ENCODE results near the gene PHACTR4. TPM values are rescaled to one million over a fixed set of nuclear protein-coding genes. Genes with fewer than 3 reads are reported as not detected.
"Not testable (repeated sequence)": the region's sequence is repeated elsewhere in the genome, so short reads cannot be mapped to it uniquely, and the experiment has no call there.

PHACTR4 gene
- total and polyA plus RNA-seq, 5 donors from 2014 or later = 4.9 to 29.4 (median 5.1) TPM

GRCh38 chr1:28329395-28330153 is 40.0 kb upstream of the PHACTR4 start:
- Histone ChIP-seq H3K27ac (ENCODE audit: insufficient read depth, low read length, poor library complexity, severe bottlenecking) (peak overlapping the region; percentile 90), H3K36me3 (ENCODE audit: control insufficient read depth, insufficient read depth, low read length) (peaks cover 35% of the 10 kb centered on the region), H3K27me3 (ENCODE audit: control insufficient read depth, insufficient read depth, low read length) (no peaks in the 10 kb centered on the region), H3K9me3 (ENCODE audit: control insufficient read depth in 2 of 2, low read length in 2 of 2) (no peaks in the 10 kb centered on the region), H3K4me3 (ENCODE audit: low read depth, low read length) (peak overlapping the region; percentile 88), H3K4me1 (ENCODE audit: control insufficient read depth, insufficient read depth, low read length, poor library complexity, severe bottlenecking) (peaks cover 5% of the 10 kb centered on the region)
- peak overlapping the region; percentile 93 to 97 (median 97) for H3K4me3 Mint-ChIP-seq
- peaks cover 9% of the 10 kb centered on the region for H3K27me3 Mint-ChIP-seq
- H3K36me3 Mint-ChIP-seq = peaks cover 22% of the 10 kb centered on the region
- peaks cover 13 to 49% (median 37%) of the 10 kb centered on the region in 4 donors for H3K4me1 Mint-ChIP-seq
- H3K9me3 Mint-ChIP-seq = no peaks in the 10 kb centered on the region
- H3K27ac Mint-ChIP-seq = peak overlapping the region; percentile 97 to 98 (median 97)
- peak in 1 of 3 donors; percentile 55 for DNase-seq
- peak in 1 of 2 donors; percentile 13 for ATAC-seq (ENCODE audit: low read depth in 2 of 2)

GRCh38 chr1:28338897-28339296 is 30.6 kb upstream of the PHACTR4 start:
- H3K9me3 ChIP-seq (ENCODE audit: control insufficient read depth in 2 of 2, low read length in 2 of 2) = no peaks in the 10 kb centered on the region
- Mint-ChIP-seq H3K27me3 (no peaks in the 10 kb centered on the region), H3K36me3 (peaks cover 11% of the 10 kb centered on the region), H3K4me1 (peaks cover 0 to 5% (median 0%) of the 10 kb centered on the region in 4 donors), H3K4me3 (no peak overlapping the region), H3K9me3 (peaks cover 0 to 1% (median 0%) of the 10 kb centered on the region in 7 donors), H3K27ac (no peak overlapping the region)
- DNase-seq (no peak), ATAC-seq (ENCODE audit: low read depth in 2 of 2) (no peak)
- H3K4me1 ChIP-seq (ENCODE audit: control insufficient read depth, insufficient read depth, low read length, poor library complexity, severe bottlenecking) = no peaks in the 10 kb centered on the region
- no peak overlapping the region for H3K27ac ChIP-seq (ENCODE audit: insufficient read depth, low read length, poor library complexity, severe bottlenecking)
- H3K4me3 ChIP-seq (ENCODE audit: low read depth, low read length) = no peak overlapping the region
- no peaks in the 10 kb centered on the region for H3K27me3 ChIP-seq (ENCODE audit: control insufficient read depth, insufficient read depth, low read length)
- peaks cover 10% of the 10 kb centered on the region for H3K36me3 ChIP-seq (ENCODE audit: control insufficient read depth, insufficient read depth, low read length)

- Mint-ChIP-seq H3K27ac (no peak overlapping the region), H3K4me3 (no peak overlapping the region), H3K36me3 (peaks cover 6% of the 10 kb centered on the region), H3K27me3 (no peaks in the 10 kb centered on the region), H3K9me3 (peaks cover 0 to 1% (median 0%) of the 10 kb centered on the region in 7 donors), H3K4me1 (peaks cover 0 to 5% (median 0%) of the 10 kb centered on the region in 4 donors)
- ATAC-seq (ENCODE audit: low read depth in 2 of 2) (no peak), DNase-seq (no peak)
- peaks cover 3% of the 10 kb centered on the region for H3K36me3 ChIP-seq (ENCODE audit: control insufficient read depth, insufficient read depth, low read length)
- H3K4me3 ChIP-seq (ENCODE audit: low read depth, low read length) = no peak overlapping the region
- H3K27ac ChIP-seq (ENCODE audit: insufficient read depth, low read length, poor library complexity, severe bottlenecking) = no peak overlapping the region
- no peaks in the 10 kb centered on the region for H3K4me1 ChIP-seq (ENCODE audit: control insufficient read depth, insufficient read depth, low read length, poor library complexity, severe bottlenecking)
- H3K27me3 ChIP-seq (ENCODE audit: control insufficient read depth, insufficient read depth, low read length) = no peaks in the 10 kb centered on the region
- H3K9me3 ChIP-seq (ENCODE audit: control insufficient read depth in 2 of 2, low read length in 2 of 2) = no peaks in the 10 kb centered on the region
Observed at GRCh38 chr1:28339551-28339950, 30.0 kb upstream of the PHACTR4 start.

GRCh38 chr1:28340221-28340974 is 29.1 kb upstream of the PHACTR4 start:
- H3K27ac ChIP-seq (ENCODE audit: insufficient read depth, low read length, poor library complexity, severe bottlenecking) = no peak overlapping the region
- ATAC-seq (ENCODE audit: low read depth in 2 of 2) (no peak), DNase-seq (no peak)
- Mint-ChIP-seq H3K4me3 (peak overlapping the region in 1 of 4 donors; percentile 18), H3K27me3 (no peaks in the 10 kb centered on the region), H3K9me3 (peaks cover 0 to 1% (median 0%) of the 10 kb centered on the region in 7 donors), H3K27ac (no peak overlapping the region), H3K36me3 (peaks cover 3% of the 10 kb centered on the region), H3K4me1 (peaks cover 0 to 5% (median 0%) of the 10 kb centered on the region in 4 donors)
- H3K27me3 ChIP-seq (ENCODE audit: control insufficient read depth, insufficient read depth, low read length) = no peaks in the 10 kb centered on the region
- H3K4me1 ChIP-seq (ENCODE audit: control insufficient read depth, insufficient read depth, low read length, poor library complexity, severe bottlenecking) = no peaks in the 10 kb centered on the region
- H3K36me3 ChIP-seq (ENCODE audit: control insufficient read depth, insufficient read depth, low read length) = no peaks in the 10 kb centered on the region
- H3K9me3 ChIP-seq (ENCODE audit: control insufficient read depth in 2 of 2, low read length in 2 of 2) = no peaks in the 10 kb centered on the region
- H3K4me3 ChIP-seq (ENCODE audit: low read depth, low read length) = no peak overlapping the region

GRCh38 chr1:28341591-28341990 is 27.9 kb upstream of the PHACTR4 start:
- no peaks in the 10 kb centered on the region for H3K4me1 ChIP-seq (ENCODE audit: control insufficient read depth, insufficient read depth, low read length, poor library complexity, severe bottlenecking)
- H3K27me3 ChIP-seq (ENCODE audit: control insufficient read depth, insufficient read depth, low read length) = no peaks in the 10 kb centered on the region
- H3K9me3 Mint-ChIP-seq = peaks cover 0 to 1% (median 0%) of the 10 kb centered on the region in 7 donors
- H3K27ac ChIP-seq (ENCODE audit: insufficient read depth, low read length, poor library complexity, severe bottlenecking) = no peak overlapping the region
- H3K36me3 ChIP-seq (ENCODE audit: control insufficient read depth, insufficient read depth, low read length) = no peaks in the 10 kb centered on the region
- DNase-seq (no peak), ATAC-seq (ENCODE audit: low read depth in 2 of 2) (no peak)
- H3K36me3 Mint-ChIP-seq = no peaks in the 10 kb centered on the region
- H3K27ac Mint-ChIP-seq = no peak overlapping the region
- no peaks in the 10 kb centered on the region for H3K9me3 ChIP-seq (ENCODE audit: control insufficient read depth in 2 of 2, low read length in 2 of 2)
- H3K4me3 Mint-ChIP-seq = no peak overlapping the region
- peaks cover 0 to 5% (median 2%) of the 10 kb centered on the region in 4 donors for H3K4me1 Mint-ChIP-seq
- H3K4me3 ChIP-seq (ENCODE audit: low read depth, low read length) = no peak overlapping the region
- H3K27me3 Mint-ChIP-seq = no peaks in the 10 kb centered on the region

- Histone ChIP-seq H3K27ac (ENCODE audit: insufficient read depth, low read length, poor library complexity, severe bottlenecking) (no peak overlapping the region), H3K36me3 (ENCODE audit: control insufficient read depth, insufficient read depth, low read length) (no peaks in the 10 kb centered on the region), H3K27me3 (ENCODE audit: control insufficient read depth, insufficient read depth, low read length) (no peaks in the 10 kb centered on the region), H3K9me3 (ENCODE audit: control insufficient read depth in 2 of 2, low read length in 2 of 2) (no peaks in the 10 kb centered on the region), H3K4me3 (ENCODE audit: low read depth, low read length) (no peak overlapping the region), H3K4me1 (ENCODE audit: control insufficient read depth, insufficient read depth, low read length, poor library complexity, severe bottlenecking) (no peaks in the 10 kb centered on the region)
- ATAC-seq (ENCODE audit: low read depth in 2 of 2) (no peak), DNase-seq (no peak)
- no peaks in the 10 kb centered on the region for H3K36me3 Mint-ChIP-seq
- H3K4me3 Mint-ChIP-seq = no peak overlapping the region
- no peak overlapping the region for H3K27ac Mint-ChIP-seq
- no peaks in the 10 kb centered on the region for H3K27me3 Mint-ChIP-seq
- peaks cover 0 to 5% (median 2%) of the 10 kb centered on the region in 4 donors for H3K4me1 Mint-ChIP-seq
- H3K9me3 Mint-ChIP-seq = peaks cover 0 to 1% (median 0%) of the 10 kb centered on the region in 7 donors
Observed at GRCh38 chr1:28343405-28343804, 26.1 kb upstream of the PHACTR4 start.

GRCh38 chr1:28353248-28353810 is 16.2 kb upstream of the PHACTR4 start:
- ATAC-seq (ENCODE audit: low read depth in 2 of 2); H3K4me1 ChIP-seq (ENCODE audit: control insufficient read depth, insufficient read depth, low read length, poor library complexity, severe bottlenecking); H3K27me3 ChIP-seq (ENCODE audit: control insufficient read depth, insufficient read depth, low read length); H3K36me3 Mint-ChIP-seq; H3K4me1 Mint-ChIP-seq; H3K9me3 ChIP-seq (ENCODE audit: control insufficient read depth in 2 of 2, low read length in 2 of 2); H3K4me3 Mint-ChIP-seq; DNase-seq; H3K27ac ChIP-seq (ENCODE audit: insufficient read depth, low read length, poor library complexity, severe bottlenecking); H3K36me3 ChIP-seq (ENCODE audit: control insufficient read depth, insufficient read depth, low read length); H3K9me3 Mint-ChIP-seq; H3K27me3 Mint-ChIP-seq; H3K27ac Mint-ChIP-seq; H3K4me3 ChIP-seq (ENCODE audit: low read depth, low read length): not testable (repeated sequence)

Data from CD4-positive, CD25-positive, alpha-beta regulatory T cell (primary cell).